ENCODE results near the gene OPA3. TPM values are rescaled to one million over a fixed set of nuclear protein-coding genes. Genes with fewer than 3 reads are reported as not detected.

Gene OPA3
- total and polyA plus RNA-seq, 4 donors = 3.5 to 13.6 (median 7.7) TPM

GRCh38 chr19:45526971-45527370 is 57.6 kb downstream of the OPA3 start:
- Histone ChIP-seq H3K27ac (ENCODE audit: low read depth in 1 of 2, low read length in 1 of 2) (no peak overlapping the region), H3K36me3 (ENCODE audit: control insufficient read depth in 4 of 4, insufficient read depth in 4 of 4, low read length in 4 of 4) (peaks cover 7 to 31% (median 17%) of the 10 kb centered on the region in 4 donors), H3K9me3 (ENCODE audit: control insufficient read depth in 4 of 4, insufficient read depth in 3 of 4, low read length in 3 of 4) (peaks cover 0 to 5% (median under 1%) of the 10 kb centered on the region in 4 donors), H3K27me3 (ENCODE audit: control insufficient read depth in 3 of 3, insufficient read depth in 3 of 3, low read length in 2 of 3) (peaks cover 0 to 19% (median 13%) of the 10 kb centered on the region in 3 donors), H3K4me3 (no peak overlapping the region), H3K9ac (ENCODE audit: insufficient read depth in 1 of 2, low read length in 2 of 2) (no peak overlapping the region), H3K4me1 (ENCODE audit: control insufficient read depth in 5 of 5, insufficient read depth in 5 of 5, low read length in 5 of 5) (peaks cover 0 to 7% (median 0%) of the 10 kb centered on the region in 5 donors)
- TF ChIP-seq CTCF (IDR thresholded peaks at IDR 0.05; ENCODE audit: control extremely low read depth, extremely low read depth) = no peak
- 84 to 86% methylated on average over 4 of the region's 4 CpGs for WGBS, 2 donors
- no peak for DNase-seq
- ATAC-seq (ENCODE audit: insufficient read depth, low FRiP score) = no peak

- H3K27me3 ChIP-seq (ENCODE audit: control insufficient read depth in 3 of 3, insufficient read depth in 3 of 3, low read length in 2 of 3) = peaks cover 0 to 17% (median 13%) of the 10 kb centered on the region in 3 donors
- H3K9ac ChIP-seq (ENCODE audit: insufficient read depth in 1 of 2, low read length in 2 of 2) = no peak overlapping the region
- WGBS, 2 donors = 45 to 67% methylated on average over 9 of the region's 9 CpGs
- DNase-seq (peak; percentile 73 to 75 (median 73)), ATAC-seq (ENCODE audit: insufficient read depth, low FRiP score) (peak; percentile 13)
- no peak for TF ChIP-seq CTCF (IDR thresholded peaks at IDR 0.05; ENCODE audit: control extremely low read depth, extremely low read depth)
- H3K9me3 ChIP-seq (ENCODE audit: control insufficient read depth in 4 of 4, insufficient read depth in 3 of 4, low read length in 3 of 4) = peaks cover 0 to 2% (median 0%) of the 10 kb centered on the region in 4 donors
- peaks cover 7 to 38% (median 19%) of the 10 kb centered on the region in 4 donors for H3K36me3 ChIP-seq (ENCODE audit: control insufficient read depth in 4 of 4, insufficient read depth in 4 of 4, low read length in 4 of 4)
- H3K4me1 ChIP-seq (ENCODE audit: control insufficient read depth in 5 of 5, insufficient read depth in 5 of 5, low read length in 5 of 5) = peaks cover 0 to 7% (median 0%) of the 10 kb centered on the region in 5 donors
- H3K4me3 ChIP-seq = no peak overlapping the region
- H3K27ac ChIP-seq (ENCODE audit: low read depth in 1 of 2, low read length in 1 of 2) = no peak overlapping the region
Measured at GRCh38 chr19:45526143-45526542, 58.5 kb downstream of the OPA3 start.

GRCh38 chr19:45524575-45525129 is 60.0 kb downstream of the OPA3 start:
- ATAC-seq (ENCODE audit: insufficient read depth, low FRiP score) = no peak
- Histone ChIP-seq H3K4me3 (no peak overlapping the region), H3K4me1 (ENCODE audit: control insufficient read depth in 5 of 5, insufficient read depth in 5 of 5, low read length in 5 of 5) (peaks cover 0 to 7% (median 0%) of the 10 kb centered on the region in 5 donors), H3K9me3 (ENCODE audit: control insufficient read depth in 4 of 4, insufficient read depth in 3 of 4, low read length in 3 of 4) (no peaks in the 10 kb centered on the region), H3K27ac (ENCODE audit: low read depth in 1 of 2, low read length in 1 of 2) (no peak overlapping the region), H3K9ac (ENCODE audit: insufficient read depth in 1 of 2, low read length in 2 of 2) (no peak overlapping the region), H3K27me3 (ENCODE audit: control insufficient read depth in 3 of 3, insufficient read depth in 3 of 3, low read length in 2 of 3) (peaks cover 0 to 13% (median 9%) of the 10 kb centered on the region in 3 donors), H3K36me3 (ENCODE audit: control insufficient read depth in 4 of 4, insufficient read depth in 4 of 4, low read length in 4 of 4) (peaks cover 11 to 48% (median 22%) of the 10 kb centered on the region in 4 donors)
- no peak for TF ChIP-seq CTCF (IDR thresholded peaks at IDR 0.05; ENCODE audit: control extremely low read depth, extremely low read depth)
- DNase-seq = no peak
- 94 to 95% methylated on average over 15 of the region's 15 CpGs for WGBS, 2 donors
